ENCODE measurements around the gene ENAH. TPM values are rescaled to one million over a fixed set of nuclear protein-coding genes. Genes with fewer than 3 reads are reported as not detected.

ENAH gene
- total RNA-seq, result 34.5 and 48.3 TPM in 2 replicates

GRCh38 chr1:225652729-225653462 is at the start of gene ENAH:
ENAH (minus strand) TSS chr1:225653123; CDS start chr1:225652690, 433 bp downstream.

Other genes starting within 250 kb of the ENAH start
- gene LBR, start 225.1 kb downstream of the ENAH start, total RNA-seq, result 18.4 and 37.5 TPM in 2 replicates
- gene SRP9, start 124.7 kb upstream of the ENAH start, total RNA-seq, result 184 and 218 TPM in 2 replicates
- gene EPHX1, start 157.0 kb upstream of the ENAH start, total RNA-seq, result 4.6 and 5.2 TPM in 2 replicates
- 7.6 and 11.7 TPM in 2 replicates for gene TMEM63A, start 229.3 kb upstream of the ENAH start, total RNA-seq
- gene LEFTY1, start 236.0 kb upstream of the ENAH start, total RNA-seq, result not detected in 2 replicates

All from hair follicular keratinocyte (primary cell).